Naive thymus-derived CD8-positive, alpha-beta T cell (primary cell): ENCODE results near the gene DUS1L. TPM values are rescaled to one million over a fixed set of nuclear protein-coding genes. Genes with fewer than 3 reads are reported as not detected.

Source experiments
- ATAC-seq, 2 donors: fragments of 150-1000 bp; cut with Tn5 transposase in 1 of 2; sonication (Bioruptor Pico), chemical (Tn5 transposase) in 1 of 2; 1 replicate in 1 of 2; 2 replicates in 1 of 2; pipeline ENCODE4 v1.10.0; 2021; ENCODE audit warnings: mild to moderate bottlenecking in 2 of 2, moderate library complexity in 2 of 2
- POLR2A ChIA-PET: fragments of 350-600 bp; sonication (Branson Sonifier 250); formaldehyde crosslinking; loops from one replicate; lab custom pipeline; 2021; ENCODE audit warnings: antibody characterized with exemption; lab: Charles Lee
- DNase-seq, 10 donors: peaks; one replicate each; pipeline versions ENCODE4 v3.0.0 to v3.0.0-alpha.2; 2020 to 2022
- H3K27ac Mint-ChIP-seq, 10 donors: one replicate each; pipeline ENCODE4 v1.8.0; 2020 to 2022; ENCODE audit warnings: mild to moderate bottlenecking in 10 of 10, mixed read lengths in 10 of 10, moderate library complexity in 4 of 10, inconsistent platforms in 1 of 10
- H3K27me3 Mint-ChIP-seq, 5 donors: one replicate each; pipeline ENCODE4 v1.8.0; 2021 to 2022; ENCODE audit warnings: mixed read lengths in 5 of 5
- H3K36me3 Mint-ChIP-seq, 3 donors: one replicate each; pipeline ENCODE4 v1.8.0; 2020 to 2022; ENCODE audit warnings: mixed read lengths in 3 of 3, mild to moderate bottlenecking in 2 of 3, inconsistent platforms in 1 of 3
- H3K4me1 Mint-ChIP-seq, 4 donors: one replicate each; pipeline ENCODE4 v1.8.0; 2021 to 2022; ENCODE audit warnings: mixed read lengths in 4 of 4
- H3K4me3 Mint-ChIP-seq, 10 donors: one replicate each; pipeline ENCODE4 v1.8.0; 2020 to 2022; ENCODE audit warnings: mild to moderate bottlenecking in 10 of 10, mixed read lengths in 10 of 10, moderate library complexity in 6 of 10, inconsistent platforms in 1 of 10
- H3K9me3 Mint-ChIP-seq, 9 donors: one replicate each; pipeline ENCODE4 v1.8.0; 2020 to 2022; ENCODE audit warnings: mixed read lengths in 9 of 9, mild to moderate bottlenecking in 3 of 9, inconsistent platforms in 1 of 9, moderate library complexity in 1 of 9
- polyA plus RNA-seq, 3 donors: library from polyadenylated mRNA; unstranded; fragments of 300-500 nt; fragmentation: Illumina TruSeq; gene quantifications; one replicate each; pipeline ENCODE4 v1.2.3, GENCODE V29; 2021
- total RNA-seq, 8 experiments: library from RNA in 2 of 8; stranded (reverse) in 2 of 8; gene quantifications; one replicate each; pipeline ENCODE4 v1.2.3 and lab custom pipeline; 2021 to 2026

The DUS1L gene
- total and polyA plus RNA-seq, 5 experiments from 2014 or later, result 68.6 to 167 (median 142) TPM

- peaks cover 0 to 22% (median 1%) of the 10 kb centered on the region in 3 donors for H3K36me3 Mint-ChIP-seq
- no peaks in the 10 kb centered on the region for H3K27me3 Mint-ChIP-seq
- ATAC-seq (no peak), DNase-seq (no peak)
- POLR2A ChIA-PET, result interaction anchor here (3.7 kb wide), 1 partner anchor 10 kb away, joined by 15 read pairs; the partner anchor contains the start of gene DUS1L
- no peaks in the 10 kb centered on the region for H3K9me3 Mint-ChIP-seq
- peak overlapping the region in 1 of 10 donors; percentile 55 for H3K27ac Mint-ChIP-seq
- H3K4me1 Mint-ChIP-seq, result peaks cover 4 to 26% (median 11%) of the 10 kb centered on the region in 4 donors
- peak overlapping the region in 4 of 10 donors; percentile 18 to 75 (median 40) for H3K4me3 Mint-ChIP-seq
Measured at GRCh38 chr17:82055023-82055964, 10.3 kb downstream of the DUS1L start.

- Mint-ChIP-seq H3K4me1 (peaks cover 4 to 30% (median 14%) of the 10 kb centered on the region in 4 donors), H3K27me3 (no peaks in the 10 kb centered on the region), H3K36me3 (peaks cover 0 to 19% (median 0%) of the 10 kb centered on the region in 3 donors), H3K4me3 (peak overlapping the region in 2 of 10 donors; percentile 55 to 75), H3K27ac (no peak overlapping the region), H3K9me3 (no peaks in the 10 kb centered on the region)
- POLR2A ChIA-PET, result interaction anchor here (3.7 kb wide), 1 partner anchor 11 kb away, joined by 15 read pairs; the partner anchor contains the start of gene DUS1L
- ATAC-seq, result no peak
- DNase-seq, result peak in 1 of 10 donors; percentile 58
Measured at GRCh38 chr17:82054351-82055022, 11.1 kb downstream of the DUS1L start.

DNA sequence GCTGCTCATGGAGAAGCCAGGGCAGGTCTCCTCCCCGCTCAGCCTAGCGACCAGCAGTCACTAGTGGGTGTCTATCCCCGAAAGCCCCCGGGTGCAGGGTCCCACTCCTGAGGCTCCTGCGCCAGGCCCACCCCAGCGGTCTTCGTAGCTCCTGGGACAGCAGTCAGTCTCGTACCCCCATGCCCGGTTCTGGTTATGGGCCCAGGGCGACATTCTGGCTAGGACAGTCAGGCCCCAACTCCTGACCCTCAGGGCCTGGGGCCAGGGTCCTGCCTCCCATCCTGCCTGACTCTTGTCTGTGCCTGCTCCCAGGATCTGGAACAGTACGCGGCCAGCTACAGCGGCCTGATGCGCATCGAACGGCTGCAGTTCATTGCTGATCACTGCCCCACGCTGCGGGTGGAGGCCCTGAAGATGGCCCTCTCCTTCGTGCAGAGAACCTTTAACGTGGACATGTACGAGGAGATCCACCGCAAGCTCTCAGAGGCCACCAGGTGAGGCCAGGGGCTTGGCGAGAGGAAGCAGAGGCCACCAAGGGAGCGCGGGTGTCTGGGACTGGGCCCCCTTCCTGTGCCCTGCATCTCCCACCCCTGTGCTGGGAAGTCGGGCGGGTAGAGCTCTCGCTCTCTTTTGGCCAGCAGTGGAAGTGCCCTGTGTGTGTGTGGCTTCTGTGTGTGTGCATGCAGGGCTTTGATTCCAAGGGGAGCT lies 11.9 kb downstream of the DUS1L start:
- Mint-ChIP-seq H3K36me3 (peaks cover 0 to 18% (median 0%) of the 10 kb centered on the region in 3 donors), H3K27ac (peak overlapping the region in 8 of 10 donors; percentile 24 to 80 (median 44)), H3K9me3 (no peaks in the 10 kb centered on the region), H3K4me1 (peaks cover 4 to 32% (median 14%) of the 10 kb centered on the region in 4 donors), H3K4me3 (peak overlapping the region; percentile 15 to 86 (median 79)), H3K27me3 (no peaks in the 10 kb centered on the region)
- peak in 1 of 10 donors; percentile 57 for DNase-seq
- POLR2A ChIA-PET, result interaction anchor here (5.0 kb wide), 1 partner anchor 12 kb away, joined by 38 read pairs; the partner anchor contains the start of gene DUS1L
- ATAC-seq, result no peak

DNA sequence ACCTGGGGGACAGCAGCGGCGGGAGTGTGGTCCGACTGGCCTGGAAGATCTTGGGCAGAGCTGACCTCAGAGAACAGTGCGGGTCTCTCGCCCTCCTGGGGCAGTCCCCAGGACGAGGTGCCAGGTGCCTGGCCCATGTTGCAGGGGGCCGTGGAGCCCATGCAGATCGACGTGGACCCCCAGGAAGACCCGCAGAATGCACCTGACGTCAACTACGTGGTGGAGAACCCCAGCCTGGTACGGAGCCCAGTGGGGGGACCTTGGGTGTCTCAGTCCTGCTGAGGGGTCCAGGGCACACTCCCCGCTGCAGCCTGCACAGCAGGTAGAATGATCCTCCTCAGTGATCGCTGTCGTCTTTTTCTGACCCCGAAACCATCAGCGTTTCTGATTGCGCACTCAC lies 12.5 kb downstream of the DUS1L start:
- ATAC-seq, result no peak
- Mint-ChIP-seq H3K27ac (peak overlapping the region in 9 of 10 donors; percentile 24 to 80 (median 48)), H3K36me3 (peaks cover 0 to 15% (median 0%) of the 10 kb centered on the region in 3 donors), H3K4me1 (peaks cover 4 to 32% (median 14%) of the 10 kb centered on the region in 4 donors), H3K9me3 (no peaks in the 10 kb centered on the region), H3K4me3 (peak overlapping the region; percentile 70 to 86 (median 79)), H3K27me3 (no peaks in the 10 kb centered on the region)
- POLR2A ChIA-PET, result interaction anchor here (2.0 to 5.0 kb wide), 2 partner anchors 12 to 18 kb away, joined by 4 to 38 read pairs; partner anchors contain the start of gene DUS1L
- DNase-seq, result no peak

GRCh38 chr17:82052638-82053059 lies 13.0 kb downstream of the DUS1L start:
- Mint-ChIP-seq H3K36me3 (peaks cover 0 to 11% (median 0%) of the 10 kb centered on the region in 3 donors), H3K4me3 (peak overlapping the region; percentile 70 to 86 (median 79)), H3K4me1 (peaks cover 0 to 32% (median 14%) of the 10 kb centered on the region in 4 donors), H3K9me3 (no peaks in the 10 kb centered on the region), H3K27me3 (no peaks in the 10 kb centered on the region), H3K27ac (peak overlapping the region in 9 of 10 donors; percentile 18 to 87 (median 72))
- no peak for DNase-seq
- ATAC-seq, result no peak
- POLR2A ChIA-PET, result interaction anchor here (0.8 to 5.0 kb wide), 4 partner anchors 13 to 54 kb away, joined by 3 to 38 read pairs (median 14); partner anchors contain the start of genes DCXR and DUS1L

DNA sequence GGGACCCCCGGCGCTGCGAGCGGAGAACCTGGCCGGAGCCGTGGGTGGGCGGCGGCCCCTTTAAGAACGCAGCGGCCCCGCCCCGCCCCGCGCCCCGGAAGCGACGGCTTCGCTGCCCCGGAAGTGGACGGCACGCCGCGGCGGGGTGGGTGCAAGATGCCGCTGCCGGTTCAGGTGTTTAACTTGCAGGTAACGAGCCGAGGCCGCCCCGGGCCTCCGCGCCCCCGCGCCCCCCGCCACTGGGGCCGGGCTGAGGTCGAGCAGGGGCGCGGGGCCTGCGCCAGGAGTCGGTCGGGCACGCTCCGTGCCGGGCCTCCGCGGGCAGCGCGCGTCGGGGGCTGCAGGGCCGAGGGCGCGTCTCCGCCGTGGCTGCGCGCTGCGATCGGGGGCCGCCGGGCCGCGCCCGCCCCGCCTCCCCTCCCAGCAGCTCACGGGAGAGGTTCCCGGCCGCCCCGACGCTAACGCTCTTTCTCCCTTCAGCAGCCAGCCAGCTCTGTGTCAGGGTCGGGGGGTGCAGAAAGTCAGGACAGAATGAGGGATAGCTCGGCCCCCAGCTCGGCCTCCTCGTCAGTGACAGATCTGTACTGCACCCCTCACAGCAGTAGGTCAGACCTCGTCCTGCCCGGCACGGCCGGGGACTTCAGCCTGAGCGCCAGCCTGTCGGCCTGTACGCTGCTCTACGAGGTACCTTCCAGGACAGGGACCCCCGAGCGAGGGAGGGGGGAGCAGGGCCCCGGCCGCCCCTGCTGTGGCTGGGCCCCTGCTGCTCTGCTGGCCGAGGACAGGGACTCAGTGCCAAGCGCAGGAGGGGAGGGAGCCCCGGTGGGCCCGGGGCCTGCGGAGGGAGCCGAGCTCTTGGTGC lies 13.6 kb downstream of the DUS1L start, which contains the start of the genes GPS1 and RFNG:
Gene GPS1 (plus strand): TSS at position 123 of the 862 bp plus-strand sequence. CDS start 34 bp downstream, at position 157.
Gene RFNG (minus strand): TSS at position 36 of the 862 bp plus-strand sequence. CDS start 45 bp downstream, outside the sequence.
- POLR2A ChIA-PET, result interaction anchor here (0.6 to 5.0 kb wide), 9 partner anchors 10 to 443 kb away, joined by 3 to 38 read pairs (median 4); partner anchors contain the start of genes DCXR and DUS1L
- DNase-seq, result peak; percentile 68 to 87 (median 80)
- Mint-ChIP-seq H3K27ac (peak within 1 kb of the TSS; percentile 31 to 89 (median 80)), H3K27me3 (no peaks in the 10 kb centered on the region), H3K4me1 (peaks cover 0 to 34% (median 17%) of the 10 kb centered on the region in 4 donors), H3K4me3 (peak within 1 kb of the TSS; percentile 78 to 91 (median 83)), H3K36me3 (peaks cover 0 to 14% (median 0%) of the 10 kb centered on the region in 3 donors), H3K9me3 (no peaks in the 10 kb centered on the region)
- ATAC-seq, result peak; percentile 95 to 96

GRCh38 chr17:82050761-82051641 lies 14.6 kb downstream of the DUS1L start:
- DNase-seq, result peak in 1 of 10 donors; percentile 60
- Mint-ChIP-seq H3K4me3 (peak overlapping the region; percentile 78 to 91 (median 83)), H3K4me1 (peaks cover 0 to 34% (median 17%) of the 10 kb centered on the region in 4 donors), H3K9me3 (no peaks in the 10 kb centered on the region), H3K36me3 (peaks cover 0 to 11% (median 0%) of the 10 kb centered on the region in 3 donors), H3K27me3 (no peaks in the 10 kb centered on the region), H3K27ac (peak overlapping the region in 9 of 10 donors; percentile 48 to 89 (median 75))
- ATAC-seq, result peak; percentile 28
- POLR2A ChIA-PET, result interaction anchor here (0.6 to 5.0 kb wide), 8 partner anchors 10 to 444 kb away, joined by 3 to 38 read pairs (median 4); partner anchors contain the start of genes DCXR and DUS1L

- peak in 1 of 10 donors; percentile 44 for DNase-seq
- POLR2A ChIA-PET, result interaction anchor here (0.7 to 5.0 kb wide), 6 partner anchors 12 to 243 kb away, joined by 3 to 38 read pairs (median 6); partner anchors contain the start of genes DCXR and DUS1L
- peaks cover 0 to 33% (median 17%) of the 10 kb centered on the region in 4 donors for H3K4me1 Mint-ChIP-seq
- H3K27me3 Mint-ChIP-seq, result no peaks in the 10 kb centered on the region
- H3K4me3 Mint-ChIP-seq, result peak overlapping the region; percentile 78 to 91 (median 83)
- H3K27ac Mint-ChIP-seq, result peak overlapping the region in 5 of 10 donors; percentile 13 to 87 (median 38)
- H3K9me3 Mint-ChIP-seq, result no peaks in the 10 kb centered on the region
- ATAC-seq, result no peak
- H3K36me3 Mint-ChIP-seq, result peaks cover 0 to 10% (median 0%) of the 10 kb centered on the region in 3 donors
Measured at GRCh38 chr17:82050152-82050760, 15.3 kb downstream of the DUS1L start.

GRCh38 chr17:82049521-82049971 lies 16.1 kb downstream of the DUS1L start:
- ATAC-seq (no peak), DNase-seq (peak in 1 of 10 donors; percentile 58)
- peaks cover 0 to 10% (median 0%) of the 10 kb centered on the region in 3 donors for H3K36me3 Mint-ChIP-seq
- peaks cover 0 to 27% (median 17%) of the 10 kb centered on the region in 4 donors for H3K4me1 Mint-ChIP-seq
- no peaks in the 10 kb centered on the region for H3K9me3 Mint-ChIP-seq
- no peaks in the 10 kb centered on the region for H3K27me3 Mint-ChIP-seq
- peak overlapping the region in 2 of 10 donors; percentile 53 to 75 for H3K27ac Mint-ChIP-seq
- H3K4me3 Mint-ChIP-seq, result peak overlapping the region in 2 of 10 donors; percentile 42 to 68
- POLR2A ChIA-PET, result interaction anchor here (0.7 to 5.0 kb wide), 6 partner anchors 11 to 243 kb away, joined by 3 to 38 read pairs (median 6); partner anchors contain the start of genes DCXR and DUS1L
